GM18526 (cell line): ENCODE data around the gene TMEM100.

Experiments
- POLR2A ChIP-seq: IDR thresholded peaks from 3 replicates; pipeline ENCODE4 v1.6.1; 2011; ENCODE audit not compliant: insufficient read length; ENCODE audit errors: extremely low read depth

The TMEM100 gene

DNA sequence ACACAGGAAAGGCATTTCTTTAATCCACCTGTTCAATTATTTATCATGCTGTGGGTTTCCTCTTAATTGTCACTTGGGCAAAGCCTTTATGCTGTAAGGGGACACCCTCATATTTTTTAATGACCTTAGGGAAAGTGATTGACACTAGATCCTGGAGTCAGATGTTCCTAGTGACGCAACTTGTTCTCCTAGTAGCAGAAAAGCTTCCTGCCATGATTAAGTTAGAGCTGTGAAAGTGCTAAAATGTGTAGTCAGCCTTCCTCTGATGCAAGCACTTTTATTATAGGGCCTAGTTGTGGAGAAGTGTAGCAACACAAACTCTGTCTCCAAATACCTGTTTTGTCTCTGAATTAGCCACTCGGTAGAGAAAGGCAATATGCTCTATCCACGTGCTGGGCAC is 12.3 kb downstream of the TMEM100 start:
- no peak for TF ChIP-seq POLR2A

DNA sequence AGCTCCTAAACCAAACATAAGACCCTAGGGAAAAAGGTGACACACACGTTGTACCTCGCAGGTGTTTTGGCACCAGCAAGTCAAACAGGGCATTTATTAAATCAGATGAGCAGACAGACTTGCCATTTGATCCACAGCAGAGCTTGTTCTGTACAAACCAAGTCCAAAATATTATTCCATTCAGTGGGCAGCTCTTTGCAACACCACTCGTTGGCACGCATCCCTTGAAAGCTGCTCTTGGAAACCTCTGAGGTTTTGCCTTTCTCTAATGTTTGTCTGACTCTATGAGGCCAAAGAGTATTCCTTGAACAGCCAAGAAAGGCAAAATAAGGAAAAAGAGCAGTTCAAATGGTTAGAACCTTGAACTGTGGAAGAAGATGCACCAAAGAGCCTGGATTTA is 12.7 kb downstream of the TMEM100 start:
- TF ChIP-seq POLR2A: no peak

DNA sequence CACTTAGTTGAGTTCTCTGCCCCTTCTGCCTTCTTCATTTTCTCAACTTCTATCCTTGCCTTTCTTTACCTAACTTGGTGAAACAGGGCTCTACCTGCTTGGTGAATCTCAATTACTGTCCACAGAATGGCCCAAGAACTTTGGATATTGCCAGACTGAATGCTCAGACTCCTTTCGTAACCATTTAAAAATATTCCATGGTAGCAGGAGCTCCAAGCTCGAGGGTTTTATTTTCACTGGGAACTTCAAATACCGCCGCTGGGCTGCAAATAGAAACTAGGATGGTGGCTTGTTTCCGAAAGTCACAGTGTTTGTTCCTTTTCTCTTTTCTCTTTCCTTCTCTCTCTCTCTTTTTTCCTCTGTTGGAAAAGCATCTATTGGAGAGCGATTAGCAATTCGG is 13.2 kb downstream of the TMEM100 start:
- TF ChIP-seq POLR2A: no peak

DNA sequence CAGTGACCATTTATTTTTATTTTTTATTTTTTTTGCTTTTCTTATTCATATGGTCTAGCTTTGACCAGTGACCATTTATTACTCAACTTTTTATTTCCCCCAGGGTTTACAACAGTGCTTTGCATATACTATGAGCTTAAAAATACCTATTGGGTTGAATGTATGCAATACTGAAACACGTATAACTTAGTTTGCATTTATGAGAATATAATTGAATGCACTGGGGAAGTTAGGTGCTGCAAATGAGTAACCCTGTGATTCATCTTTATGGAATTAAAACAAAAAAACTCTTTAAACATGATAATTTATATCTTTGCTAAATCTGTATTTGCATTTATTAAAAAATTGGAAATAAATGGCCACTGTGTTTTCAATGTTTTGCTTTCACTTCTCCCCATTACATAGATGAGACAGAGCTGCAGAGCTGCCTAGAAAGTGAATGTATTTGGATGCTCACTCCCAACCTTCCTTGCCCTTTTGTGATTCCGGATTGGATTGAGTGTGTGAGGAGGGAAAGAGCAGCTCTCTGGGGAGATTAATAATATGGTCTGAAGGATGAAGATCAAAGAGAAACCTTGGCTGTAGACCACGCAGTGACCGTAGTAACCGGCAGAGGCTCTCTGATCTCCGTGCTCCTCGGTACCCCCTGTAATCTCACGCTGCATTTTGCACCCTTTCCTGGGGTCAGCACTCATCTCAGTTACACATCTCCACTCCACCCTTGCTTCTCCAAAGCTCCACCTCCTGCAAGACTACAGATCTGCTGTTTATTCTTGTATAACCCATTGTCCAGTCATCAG is 14.3 kb downstream of the TMEM100 start:
- TF ChIP-seq POLR2A: no peak

DNA sequence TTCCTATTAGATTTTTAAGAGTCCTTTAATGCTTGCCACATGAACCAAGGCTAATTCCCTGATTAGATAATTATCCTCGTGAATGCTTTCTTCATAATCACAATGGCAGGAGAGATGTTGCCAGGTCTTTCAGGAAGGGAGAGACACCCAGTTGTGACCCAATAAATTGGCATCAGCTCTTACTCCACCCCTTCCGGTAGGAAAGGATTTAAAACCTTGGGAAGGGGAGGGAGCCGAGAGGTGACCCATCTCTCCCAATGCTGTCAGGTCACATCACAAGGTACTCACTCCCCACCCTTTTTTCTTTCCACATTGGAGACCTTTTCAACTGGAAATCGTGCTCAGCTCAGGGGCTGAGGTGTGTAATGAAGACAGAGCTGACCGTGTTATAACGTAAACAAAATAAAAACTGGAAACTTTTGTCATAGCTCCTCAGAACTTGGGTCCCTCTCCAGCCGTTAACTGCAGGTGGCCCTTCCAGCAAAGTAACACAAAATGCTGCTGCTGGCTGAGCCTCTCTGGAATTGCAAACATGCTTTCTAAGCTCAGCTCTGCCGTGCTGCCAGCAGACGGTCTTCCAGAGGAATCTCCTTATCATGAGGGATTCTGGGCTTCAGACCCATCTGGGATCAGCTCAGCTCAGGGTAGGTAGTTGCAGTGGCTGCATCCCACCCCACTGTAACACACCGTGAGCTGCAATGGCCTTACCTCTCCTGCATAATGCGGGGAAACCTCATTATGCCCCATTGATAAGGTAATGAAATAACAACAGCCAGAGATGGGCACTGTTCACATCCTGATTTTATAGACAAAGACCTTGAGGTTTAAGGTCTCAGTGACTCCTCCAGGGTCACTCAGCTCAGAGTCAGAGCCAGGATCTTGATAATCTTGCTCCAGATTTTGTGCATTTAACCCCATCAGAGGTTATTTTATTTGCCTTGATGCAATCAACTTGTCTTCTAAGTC is 15.6 kb downstream of the TMEM100 start:
- TF ChIP-seq POLR2A: no peak

DNA sequence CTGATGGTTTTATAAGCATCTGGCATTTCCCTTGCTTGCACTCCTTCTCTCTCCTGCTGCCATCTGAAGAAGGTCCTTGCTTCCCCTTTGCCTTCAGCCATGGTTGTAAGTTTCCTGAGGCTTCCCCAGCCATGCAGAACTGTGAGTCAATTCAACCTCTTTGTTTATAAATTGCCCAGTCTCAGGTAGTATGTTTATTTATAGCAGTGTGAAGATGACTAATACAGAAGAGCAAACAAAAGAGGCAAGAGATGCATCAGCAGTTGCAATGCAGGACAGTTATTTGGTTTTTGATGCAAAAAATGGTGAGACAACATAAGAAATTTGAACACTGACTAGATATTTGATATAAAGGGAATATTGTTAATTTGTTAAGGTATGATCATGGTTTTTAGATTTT is 16.8 kb downstream of the TMEM100 start:
- TF ChIP-seq POLR2A: no peak

DNA sequence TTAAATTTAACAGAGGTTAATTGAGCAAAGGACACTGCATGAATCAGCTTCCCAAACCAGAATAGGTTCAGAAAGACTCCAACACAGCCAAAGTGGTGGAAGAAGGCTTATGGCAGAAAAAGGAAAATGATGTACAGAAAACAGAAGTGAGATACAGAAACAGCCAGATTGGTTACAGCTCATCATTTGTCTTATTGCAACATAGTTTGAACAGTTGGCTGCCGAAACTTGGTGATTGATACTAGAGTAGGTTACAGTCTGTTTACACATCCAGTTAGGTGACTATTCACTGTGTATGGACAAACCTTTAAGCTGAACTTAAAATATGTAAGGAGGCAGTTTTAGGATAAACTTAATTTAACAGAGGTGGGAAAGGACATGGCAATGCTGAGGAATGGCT is 18.3 kb downstream of the TMEM100 start:
- no peak for TF ChIP-seq POLR2A

DNA sequence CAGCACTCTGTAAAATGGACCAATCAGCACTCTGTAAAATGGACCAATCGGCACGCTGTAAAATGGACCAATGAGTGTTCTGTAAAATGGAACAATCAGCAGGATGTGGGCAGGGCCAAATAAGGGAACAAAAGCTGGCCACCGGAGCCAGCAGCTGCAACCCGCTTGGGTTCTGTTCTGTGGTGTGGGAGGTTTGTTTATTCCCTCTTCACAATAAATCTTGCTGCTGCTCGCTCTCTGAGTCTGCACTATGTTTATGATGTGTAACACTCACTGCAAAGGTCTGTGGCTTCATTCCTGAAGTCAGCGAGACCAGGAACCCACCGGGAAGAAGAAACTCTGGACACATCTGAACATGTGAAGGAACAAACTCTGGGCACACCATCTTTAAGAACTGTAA is 20.5 kb downstream of the TMEM100 start:
- no peak for TF ChIP-seq POLR2A

DNA sequence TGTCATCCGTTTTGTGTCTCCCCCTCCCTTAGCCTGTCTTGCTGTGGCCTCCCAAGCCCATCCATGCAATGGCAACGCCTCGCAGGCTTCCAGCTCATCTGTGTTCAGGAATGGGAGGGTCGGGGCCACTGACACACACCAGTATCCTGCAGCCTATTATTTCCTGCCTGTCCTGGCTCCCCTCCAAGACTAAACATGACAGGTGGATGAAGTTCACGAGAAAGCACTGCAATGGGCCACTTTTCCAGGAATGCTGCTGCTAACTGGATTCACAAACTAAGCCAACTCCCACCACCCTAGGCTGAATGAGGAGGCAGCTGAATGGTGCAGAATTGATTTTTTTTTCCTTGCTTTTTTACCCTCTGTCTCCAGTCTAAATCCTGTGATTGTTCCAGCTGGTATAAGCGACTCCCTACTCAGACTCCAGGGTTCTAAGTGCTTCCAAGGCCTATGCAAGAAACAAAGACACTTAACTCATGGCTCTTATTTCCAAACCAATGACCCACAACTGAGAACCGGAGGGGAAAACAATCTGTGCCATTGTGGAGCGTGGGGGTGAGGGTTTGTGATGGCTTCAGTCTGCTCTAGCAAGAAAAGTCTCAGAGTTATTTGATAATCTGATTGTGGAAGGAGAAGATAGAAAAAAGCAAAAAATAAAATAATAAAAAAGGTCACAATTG is 23.3 kb downstream of the TMEM100 start:
- no peak for TF ChIP-seq POLR2A

DNA sequence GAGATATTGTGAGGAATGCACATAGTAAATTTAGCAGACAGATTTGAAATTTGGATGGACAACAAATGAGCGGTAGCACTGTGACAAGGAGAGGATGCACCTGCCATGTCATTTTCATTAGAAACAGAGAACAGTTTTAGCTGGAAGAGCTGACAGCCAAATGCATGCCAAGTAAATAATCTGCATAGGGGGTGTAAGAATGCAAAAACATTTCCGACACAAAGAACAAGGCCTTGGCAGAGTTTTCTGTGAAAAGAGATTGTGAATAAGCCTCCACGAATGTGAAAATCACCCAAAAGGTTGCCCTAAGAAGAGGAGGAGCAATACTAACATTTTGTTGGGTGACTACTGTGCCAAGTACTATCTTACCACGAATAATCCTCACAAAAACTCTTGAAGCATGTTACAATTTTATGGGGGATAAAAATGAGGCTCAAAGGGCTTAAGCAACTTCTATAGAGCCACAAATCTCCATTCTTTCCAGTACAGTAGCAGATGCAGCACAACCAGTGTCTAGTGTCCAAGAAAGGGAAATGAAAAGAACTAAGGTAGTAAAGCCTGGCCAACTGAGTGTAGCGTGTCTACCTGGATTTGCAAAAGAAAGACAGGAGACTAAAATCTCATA is 28.3 kb downstream of the TMEM100 start:
- no peak for TF ChIP-seq POLR2A

DNA sequence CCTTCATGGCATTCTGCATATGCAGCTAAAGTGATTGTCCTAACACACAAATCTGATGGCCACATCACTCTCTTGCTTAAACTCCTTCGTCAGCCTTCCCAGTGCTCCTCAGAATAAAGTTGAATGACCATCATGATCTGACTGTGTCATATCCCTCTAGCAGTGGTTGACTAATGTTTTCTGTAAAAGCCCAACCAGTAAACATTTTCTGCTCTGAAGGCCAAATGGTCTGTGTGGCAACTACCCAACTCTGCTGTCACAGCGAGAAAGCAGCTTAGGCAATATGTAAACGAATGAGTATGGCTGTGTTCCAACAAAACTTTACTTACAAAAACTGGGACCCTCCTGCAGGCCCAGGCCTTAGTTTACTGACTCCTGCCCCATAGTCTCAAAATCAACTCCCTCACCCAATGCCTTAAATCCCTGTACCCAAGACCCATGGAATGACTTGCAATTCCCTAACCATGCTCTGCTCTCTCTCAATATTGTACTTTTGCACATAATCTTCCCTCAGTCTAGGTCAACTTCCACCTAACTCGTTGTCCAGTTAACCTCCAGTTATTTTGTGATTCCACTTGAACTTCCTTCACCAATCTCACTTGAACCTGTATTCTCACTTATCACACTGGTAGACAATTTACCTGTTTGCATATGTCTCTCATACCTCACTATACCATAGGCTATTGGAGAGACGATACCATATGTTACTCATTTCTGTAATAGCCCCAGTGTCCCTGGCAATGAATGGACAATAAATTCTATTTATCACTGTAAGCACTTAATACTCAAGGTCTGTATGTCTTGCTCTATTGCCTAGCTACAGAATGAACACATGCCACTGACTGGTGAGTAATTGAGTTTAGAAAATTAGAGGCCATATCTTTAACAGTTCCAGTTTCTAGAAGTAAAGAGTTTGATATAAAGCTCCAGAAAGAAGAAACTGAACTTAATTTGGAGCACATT is 29.1 kb downstream of the TMEM100 start:
- TF ChIP-seq POLR2A: no peak

DNA sequence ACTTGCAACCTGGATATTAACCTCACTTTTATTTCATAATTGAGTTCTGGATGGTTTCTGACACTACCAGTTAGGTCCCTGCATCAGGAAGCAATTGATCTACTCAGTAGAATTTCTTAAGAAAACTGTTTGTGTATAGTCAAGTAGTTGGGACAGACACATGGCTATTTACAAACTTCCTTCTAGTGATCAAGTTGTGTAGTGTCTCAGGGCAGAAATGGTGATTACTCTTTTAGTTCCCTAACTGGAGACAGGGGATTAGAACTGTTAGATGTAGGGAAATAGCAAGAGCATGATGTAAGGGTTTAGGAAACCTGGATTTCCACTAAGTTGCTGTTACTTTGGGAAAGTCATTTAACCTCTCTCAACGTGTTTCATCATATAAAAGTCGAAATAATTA is 30.4 kb downstream of the TMEM100 start:
- no peak for TF ChIP-seq POLR2A

DNA sequence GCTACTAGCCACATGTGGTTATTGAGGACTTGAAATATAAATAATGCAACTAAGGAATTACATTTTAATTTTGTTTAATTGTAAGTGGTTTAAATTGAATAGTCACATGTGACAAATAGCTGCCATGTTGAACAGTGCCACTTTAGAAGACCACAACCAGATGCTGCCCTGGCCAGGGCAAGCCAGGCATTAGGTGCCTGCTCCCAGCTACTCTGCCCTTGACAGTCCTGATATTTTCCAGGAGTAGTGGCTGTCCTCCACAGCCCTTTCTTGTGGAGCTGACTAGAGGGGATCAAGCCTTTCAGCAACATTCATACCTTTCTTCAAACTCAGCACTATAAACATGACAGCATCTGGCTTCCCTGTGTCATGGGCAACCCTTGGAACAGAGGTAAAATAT is 31.0 kb downstream of the TMEM100 start:
- TF ChIP-seq POLR2A: no peak

DNA sequence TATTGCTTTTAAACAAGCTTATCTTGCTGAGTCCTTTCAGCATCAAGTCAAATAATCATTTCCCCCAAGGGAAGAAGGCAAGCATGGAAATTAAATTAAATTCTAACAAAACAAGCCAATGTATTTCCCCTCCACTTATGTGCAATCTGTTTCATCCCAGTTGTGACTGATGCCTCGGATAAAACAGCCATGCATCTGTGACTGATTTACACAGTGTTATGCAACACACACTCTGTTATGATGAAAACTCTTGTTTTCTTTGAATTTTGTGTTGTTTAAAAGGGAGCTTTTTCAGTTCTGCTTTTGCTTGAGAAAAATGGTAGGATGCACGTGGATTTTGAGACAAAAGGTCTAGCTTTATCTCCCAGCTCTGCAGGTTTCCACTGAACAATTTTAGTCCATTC is 32.6 kb downstream of the TMEM100 start:
- no peak for TF ChIP-seq POLR2A

DNA sequence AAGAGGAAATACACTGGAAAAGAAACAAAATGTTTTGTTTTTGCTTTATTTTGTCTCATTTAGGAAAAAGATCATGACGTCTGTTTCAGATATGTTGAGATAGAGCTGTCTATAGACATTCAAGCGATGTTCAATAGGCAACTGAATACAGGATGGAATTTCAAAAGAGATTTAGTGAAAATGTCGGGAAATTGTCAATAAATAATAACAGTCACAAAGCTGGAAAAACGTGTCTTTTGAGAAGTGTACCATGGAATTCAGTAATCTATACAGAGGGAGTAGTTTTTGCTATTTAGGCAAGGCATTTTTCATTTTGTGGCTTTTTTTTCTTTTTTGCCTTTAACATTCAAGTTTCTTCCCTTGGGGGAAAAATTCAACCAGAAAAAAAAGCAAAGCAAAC is 33.0 kb downstream of the TMEM100 start:
- TF ChIP-seq POLR2A: no peak

DNA sequence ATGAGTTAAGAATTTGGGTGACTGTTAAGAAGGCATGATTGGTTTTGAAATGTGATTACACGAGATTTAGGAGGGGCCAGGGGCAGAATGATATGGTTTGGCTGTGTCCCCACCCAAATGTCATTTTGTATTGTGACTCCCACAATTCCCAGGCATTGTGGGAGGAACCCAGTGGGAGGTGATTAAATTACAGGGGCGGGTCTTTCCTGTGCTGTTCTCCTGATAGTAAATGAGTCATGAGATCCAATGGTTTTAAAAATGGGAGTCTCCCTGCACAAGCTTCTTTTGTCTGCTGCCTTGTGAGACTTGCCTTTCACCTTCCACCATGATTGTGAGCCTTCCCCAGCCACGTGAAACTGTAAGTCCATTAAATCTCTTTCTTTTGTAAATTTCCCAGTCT is 34.6 kb downstream of the TMEM100 start:
- no peak for TF ChIP-seq POLR2A
